Measurements from ENCODE around the gene CLPTM1L.
"Not testable (repeated sequence)": the region's sequence is repeated elsewhere in the genome, so short reads cannot be mapped to it uniquely, and the experiment has no call there.

The CLPTM1L gene

GRCh38 chr5:1291611-1292080 lies 53.3 kb downstream of the CLPTM1L start:
- Histone ChIP-seq H2BK15ac (ENCODE audit: low read length) (no peak overlapping the region), H2AFZ (ENCODE audit: low read length) (no peak overlapping the region), H2BK120ac (ENCODE audit: low read depth, low read length) (no peak overlapping the region), H3K23ac (ENCODE audit: low read depth, low read length, poor library complexity) (peak overlapping the region; percentile 55), H3K79me1 (ENCODE audit: low read depth, low read length) (peaks cover 5% of the 10 kb centered on the region), H3K27me3 (ENCODE audit: control insufficient read depth in 3 of 3, insufficient read depth in 3 of 3, low read depth in 1 of 3, low read length in 3 of 3) (peaks cover 3 to 41% (median 9%) of the 10 kb centered on the region in 3 experiments), H2AK5ac (ENCODE audit: low read depth, low read length) (no peak overlapping the region), H3K27ac (replicated peaks; ENCODE audit: low read length) (no peak overlapping the region), H3K4me2 (ENCODE audit: insufficient read depth, low read length, poor library complexity, severe bottlenecking) (no peak overlapping the region), H3K4me3 (ENCODE audit: low read length in 2 of 2) (no peak overlapping the region), H4K91ac (ENCODE audit: low read depth, low read length, poor library complexity) (no peak overlapping the region), H3K14ac (ENCODE audit: low read length) (no peak overlapping the region), H3K4me1 (ENCODE audit: control insufficient read depth in 2 of 2, insufficient read depth in 1 of 2, low read depth in 1 of 2, low read length in 2 of 2) (peaks cover 0 to 7% of the 10 kb centered on the region in 2 donors), H2BK5ac (ENCODE audit: low read length) (no peak overlapping the region), H3K9me3 (replicated peaks in 1 of 2; ENCODE audit: control insufficient read depth in 2 of 2, insufficient read depth in 1 of 2, low read depth in 1 of 2, low read length in 2 of 2) (peaks cover 0 to 4% of the 10 kb centered on the region in 2 donors), H2BK12ac (ENCODE audit: low read length) (no peak overlapping the region), H3K4ac (ENCODE audit: low read length) (no peak overlapping the region), H3K18ac (ENCODE audit: low read length) (no peak overlapping the region), H4K8ac (ENCODE audit: low read depth, low read length) (no peak overlapping the region), H3K9ac (ENCODE audit: low read depth, low read length, poor library complexity) (no peak overlapping the region), H3K36me3 (replicated peaks in 1 of 2; ENCODE audit: control insufficient read depth in 2 of 2, insufficient read depth in 2 of 2, low read length in 2 of 2) (peaks cover 0 to 4% of the 10 kb centered on the region in 2 donors)
- DNase-seq (ENCODE audit: low spot score) = no peak
- WGBS, 2 donors (ENCODE audit: extremely low coverage in 2 of 2, insufficient read length in 2 of 2, insufficient replicate concordance in 1 of 2) = no CpG with 5 or more reads among the region's 24 CpGs

GRCh38 chr5:1290956-1291355 lies 53.9 kb downstream of the CLPTM1L start:
- not testable (repeated sequence) for H3K4me1 ChIP-seq (ENCODE audit: control insufficient read depth in 2 of 2, insufficient read depth in 1 of 2, low read depth in 1 of 2, low read length in 2 of 2); H3K36me3 ChIP-seq (replicated peaks in 1 of 2; ENCODE audit: control insufficient read depth in 2 of 2, insufficient read depth in 2 of 2, low read length in 2 of 2); H2BK15ac ChIP-seq (ENCODE audit: low read length); H2BK120ac ChIP-seq (ENCODE audit: low read depth, low read length); H3K4ac ChIP-seq (ENCODE audit: low read length); H2AFZ ChIP-seq (ENCODE audit: low read length); H2AK5ac ChIP-seq (ENCODE audit: low read depth, low read length); H3K9me3 ChIP-seq (replicated peaks in 1 of 2; ENCODE audit: control insufficient read depth in 2 of 2, insufficient read depth in 1 of 2, low read depth in 1 of 2, low read length in 2 of 2); H3K4me2 ChIP-seq (ENCODE audit: insufficient read depth, low read length, poor library complexity, severe bottlenecking); H3K18ac ChIP-seq (ENCODE audit: low read length); H3K14ac ChIP-seq (ENCODE audit: low read length); H3K4me3 ChIP-seq (ENCODE audit: low read length in 2 of 2); H2BK12ac ChIP-seq (ENCODE audit: low read length); H3K27ac ChIP-seq (replicated peaks; ENCODE audit: low read length); DNase-seq (ENCODE audit: low spot score); H4K8ac ChIP-seq (ENCODE audit: low read depth, low read length); H3K23ac ChIP-seq (ENCODE audit: low read depth, low read length, poor library complexity); H4K91ac ChIP-seq (ENCODE audit: low read depth, low read length, poor library complexity); H2BK5ac ChIP-seq (ENCODE audit: low read length); H3K79me1 ChIP-seq (ENCODE audit: low read depth, low read length); H3K9ac ChIP-seq (ENCODE audit: low read depth, low read length, poor library complexity)
- WGBS, 2 donors (ENCODE audit: extremely low coverage in 2 of 2, insufficient read length in 2 of 2, insufficient replicate concordance in 1 of 2) = no CpG with 5 or more reads among the region's 24 CpGs
- peaks cover 3 to 36% (median 8%) of the 10 kb centered on the region in 3 experiments for H3K27me3 ChIP-seq (ENCODE audit: control insufficient read depth in 3 of 3, insufficient read depth in 3 of 3, low read depth in 1 of 3, low read length in 3 of 3)

- peaks cover 0 to 25% (median 0%) of the 10 kb centered on the region in 3 experiments for H3K27me3 ChIP-seq (ENCODE audit: control insufficient read depth in 3 of 3, insufficient read depth in 3 of 3, low read depth in 1 of 3, low read length in 3 of 3)
Observed at GRCh38 chr5:1289559-1289958, 55.3 kb downstream of the CLPTM1L start.

GRCh38 chr5:1288439-1289335 lies 56.2 kb downstream of the CLPTM1L start:
- no peak overlapping the region for H4K91ac ChIP-seq (ENCODE audit: low read depth, low read length, poor library complexity)
- no peak overlapping the region for H3K27ac ChIP-seq (replicated peaks; ENCODE audit: low read length)
- peaks cover 6% of the 10 kb centered on the region for H3K79me1 ChIP-seq (ENCODE audit: low read depth, low read length)
- H3K4me2 ChIP-seq (ENCODE audit: insufficient read depth, low read length, poor library complexity, severe bottlenecking) = no peak overlapping the region
- H2BK15ac ChIP-seq (ENCODE audit: low read length) = no peak overlapping the region
- no peak overlapping the region for H2BK120ac ChIP-seq (ENCODE audit: low read depth, low read length)
- H3K36me3 ChIP-seq (replicated peaks in 1 of 2; ENCODE audit: control insufficient read depth in 2 of 2, insufficient read depth in 2 of 2, low read length in 2 of 2) = peaks cover 0 to 6% of the 10 kb centered on the region in 2 donors
- H3K14ac ChIP-seq (ENCODE audit: low read length) = peak overlapping the region; percentile 71
- peaks cover 0 to 4% of the 10 kb centered on the region in 2 donors for H3K9me3 ChIP-seq (replicated peaks in 1 of 2; ENCODE audit: control insufficient read depth in 2 of 2, insufficient read depth in 1 of 2, low read depth in 1 of 2, low read length in 2 of 2)
- DNase-seq (ENCODE audit: low spot score) = no peak
- no peak overlapping the region for H3K4ac ChIP-seq (ENCODE audit: low read length)
- H3K4me1 ChIP-seq (ENCODE audit: control insufficient read depth in 2 of 2, insufficient read depth in 1 of 2, low read depth in 1 of 2, low read length in 2 of 2) = no peaks in the 10 kb centered on the region
- no peak overlapping the region for H3K9ac ChIP-seq (ENCODE audit: low read depth, low read length, poor library complexity)
- peak overlapping the region; percentile 55 for H3K23ac ChIP-seq (ENCODE audit: low read depth, low read length, poor library complexity)
- peak overlapping the region; percentile 30 for H2BK12ac ChIP-seq (ENCODE audit: low read length)
- peaks cover 0 to 17% (median 0%) of the 10 kb centered on the region in 3 experiments for H3K27me3 ChIP-seq (ENCODE audit: control insufficient read depth in 3 of 3, insufficient read depth in 3 of 3, low read depth in 1 of 3, low read length in 3 of 3)
- no CpG with 5 or more reads among the region's 37 CpGs for WGBS, 2 donors (ENCODE audit: extremely low coverage in 2 of 2, insufficient read length in 2 of 2, insufficient replicate concordance in 1 of 2)
- H2BK5ac ChIP-seq (ENCODE audit: low read length) = no peak overlapping the region
- H3K4me3 ChIP-seq (ENCODE audit: low read length in 2 of 2) = no peak overlapping the region
- no peak overlapping the region for H4K8ac ChIP-seq (ENCODE audit: low read depth, low read length)
- H2AK5ac ChIP-seq (ENCODE audit: low read depth, low read length) = no peak overlapping the region
- no peak overlapping the region for H2AFZ ChIP-seq (ENCODE audit: low read length)
- H3K18ac ChIP-seq (ENCODE audit: low read length) = no peak overlapping the region

More at GRCh38 chr5:1289559-1289958, 55.3 kb downstream of the CLPTM1L start:
- H3K4me2 ChIP-seq (ENCODE audit: insufficient read depth, low read length, poor library complexity, severe bottlenecking); H3K9ac ChIP-seq (ENCODE audit: low read depth, low read length, poor library complexity); H4K8ac ChIP-seq (ENCODE audit: low read depth, low read length); H3K9me3 ChIP-seq (replicated peaks in 1 of 2; ENCODE audit: control insufficient read depth in 2 of 2, insufficient read depth in 1 of 2, low read depth in 1 of 2, low read length in 2 of 2); H2BK5ac ChIP-seq (ENCODE audit: low read length); H2AFZ ChIP-seq (ENCODE audit: low read length); H2AK5ac ChIP-seq (ENCODE audit: low read depth, low read length); H3K23ac ChIP-seq (ENCODE audit: low read depth, low read length, poor library complexity); H3K27ac ChIP-seq (replicated peaks; ENCODE audit: low read length); H3K4me1 ChIP-seq (ENCODE audit: control insufficient read depth in 2 of 2, insufficient read depth in 1 of 2, low read depth in 1 of 2, low read length in 2 of 2); H4K91ac ChIP-seq (ENCODE audit: low read depth, low read length, poor library complexity); H3K14ac ChIP-seq (ENCODE audit: low read length); H2BK12ac ChIP-seq (ENCODE audit: low read length); H3K4me3 ChIP-seq (ENCODE audit: low read length in 2 of 2); H2BK15ac ChIP-seq (ENCODE audit: low read length); H3K79me1 ChIP-seq (ENCODE audit: low read depth, low read length); H3K36me3 ChIP-seq (replicated peaks in 1 of 2; ENCODE audit: control insufficient read depth in 2 of 2, insufficient read depth in 2 of 2, low read length in 2 of 2); H2BK120ac ChIP-seq (ENCODE audit: low read depth, low read length); H3K4ac ChIP-seq (ENCODE audit: low read length); H3K18ac ChIP-seq (ENCODE audit: low read length); DNase-seq (ENCODE audit: low spot score): not testable (repeated sequence)
- WGBS, 2 donors (ENCODE audit: extremely low coverage in 2 of 2, insufficient read length in 2 of 2, insufficient replicate concordance in 1 of 2) = no CpG with 5 or more reads among the region's 32 CpGs
